HepG2 (cell line): ENCODE data around the gene OR10P1. TPM values are rescaled to one million over a fixed set of nuclear protein-coding genes. Genes with fewer than 3 reads are reported as not detected.

Experiments
- ATF7-NPFF ChIP-seq: sonication (generic); formaldehyde crosslinking; IDR thresholded peaks from 2 replicates; pipeline ENCODE4 v1.8.1; 2023; ENCODE audit warnings: mild to moderate bottlenecking, low read depth, missing genetic modification reagents, moderate library complexity
- PAF1 ChIP-seq: IDR thresholded peaks from 2 replicates; pipeline ENCODE4 v1.6.1; 2016; ENCODE audit warnings: missing genetic modification reagents, missing compliant biosample characterization
- SMARCE1 ChIP-seq: fragments of 450-650 bp; IDR thresholded peaks from 2 replicates; pipeline ENCODE4 v1.6.1; 2017; ENCODE audit warnings: borderline replicate concordance
- TSC22D2 ChIP-seq: sonication (generic); formaldehyde crosslinking; IDR thresholded peaks from 2 replicates; pipeline ENCODE4 v1.5.1; 2020; ENCODE audit warnings: missing genetic modification reagents, mild to moderate bottlenecking, borderline replicate concordance
- ZNF382 ChIP-seq: sonication (generic); formaldehyde crosslinking; IDR thresholded peaks from 2 replicates; pipeline ENCODE4 v1.5.0; 2020; ENCODE audit warnings: missing genetic modification reagents, mild to moderate bottlenecking, borderline replicate concordance
- ZNF562 ChIP-seq: sonication (generic); formaldehyde crosslinking; IDR thresholded peaks from 2 replicates; pipeline ENCODE4 v1.8.0; 2022; ENCODE audit warnings: missing genetic modification reagents, borderline replicate concordance
- ZNF598 ChIP-seq: sonication (generic); formaldehyde crosslinking; IDR thresholded peaks from 2 replicates; pipeline ENCODE4 v1.5.1; 2020; ENCODE audit warnings: mild to moderate bottlenecking, missing genetic modification reagents, borderline replicate concordance
- ZNF773 ChIP-seq: sonication (generic); formaldehyde crosslinking; IDR thresholded peaks from 2 replicates; pipeline ENCODE4 v1.4.0; 2020; ENCODE audit warnings: missing genetic modification reagents, borderline replicate concordance
- polyA plus RNA-seq, 8 experiments: library from polyadenylated mRNA; depleted of rRNA in 3 of 8; stranded (reverse) in 7 of 8; unstranded in 1 of 8; fragments of >200 nt; fragmentation: Illumina TruSeq in 4 of 8; extraction: Trizol in 4 of 8; gene quantifications; 2 replicates each; pipeline versions ENCODE4 v1.2.1 to v1.2.3, GENCODE V29; 2011 to 2016; ENCODE audit warnings: low read depth in 4 of 8, missing spikeins in 1 of 8, mixed read lengths in 1 of 8; ENCODE audit not compliant: insufficient read depth in 1 of 8
- total RNA-seq, 5 experiments: library from RNA; depleted of rRNA; stranded (reverse); fragments of >200 nt; fragmentation: Illumina TruSeq; extraction: Trizol; gene quantifications; 2 replicates each; pipeline ENCODE4 v1.2.3, GENCODE V29; 2016; ENCODE audit warnings: low read depth in 1 of 5
- TF ChIP-seq, protein P1 (sequence below): sonication (generic); formaldehyde crosslinking; IDR thresholded peaks from 2 replicates; pipeline ENCODE4 v1.4.0; 2020; ENCODE audit warnings: missing genetic modification reagents
- TF ChIP-seq, protein P2 (sequence below): sonication (generic); formaldehyde crosslinking; IDR thresholded peaks from 2 replicates; pipeline ENCODE4 v1.5.0; 2020; ENCODE audit warnings: missing genetic modification reagents
- TF ChIP-seq, protein P3 (sequence below): sonication (generic); formaldehyde crosslinking; conservative IDR thresholded peaks from 2 replicates; pipeline ENCODE4 v1.5.0; 2020; ENCODE audit warnings: missing genetic modification reagents
- TF ChIP-seq, protein P4 (sequence below): IDR thresholded peaks from 2 replicates; pipeline ENCODE4 v1.6.1; 2012; ENCODE audit warnings: low read depth, low read length, improper control_type of control experiment
- TF ChIP-seq, protein P5 (sequence below): IDR thresholded peaks from 2 replicates; pipeline ENCODE4 v1.6.1; 2016; ENCODE audit warnings: low read depth, borderline replicate concordance

The OR10P1 gene
- total and polyA plus RNA-seq, 2 of the 13 experiments (the other 11 are each of a cell fraction or from before 2014, with no cell fraction given): not detected

DNA sequence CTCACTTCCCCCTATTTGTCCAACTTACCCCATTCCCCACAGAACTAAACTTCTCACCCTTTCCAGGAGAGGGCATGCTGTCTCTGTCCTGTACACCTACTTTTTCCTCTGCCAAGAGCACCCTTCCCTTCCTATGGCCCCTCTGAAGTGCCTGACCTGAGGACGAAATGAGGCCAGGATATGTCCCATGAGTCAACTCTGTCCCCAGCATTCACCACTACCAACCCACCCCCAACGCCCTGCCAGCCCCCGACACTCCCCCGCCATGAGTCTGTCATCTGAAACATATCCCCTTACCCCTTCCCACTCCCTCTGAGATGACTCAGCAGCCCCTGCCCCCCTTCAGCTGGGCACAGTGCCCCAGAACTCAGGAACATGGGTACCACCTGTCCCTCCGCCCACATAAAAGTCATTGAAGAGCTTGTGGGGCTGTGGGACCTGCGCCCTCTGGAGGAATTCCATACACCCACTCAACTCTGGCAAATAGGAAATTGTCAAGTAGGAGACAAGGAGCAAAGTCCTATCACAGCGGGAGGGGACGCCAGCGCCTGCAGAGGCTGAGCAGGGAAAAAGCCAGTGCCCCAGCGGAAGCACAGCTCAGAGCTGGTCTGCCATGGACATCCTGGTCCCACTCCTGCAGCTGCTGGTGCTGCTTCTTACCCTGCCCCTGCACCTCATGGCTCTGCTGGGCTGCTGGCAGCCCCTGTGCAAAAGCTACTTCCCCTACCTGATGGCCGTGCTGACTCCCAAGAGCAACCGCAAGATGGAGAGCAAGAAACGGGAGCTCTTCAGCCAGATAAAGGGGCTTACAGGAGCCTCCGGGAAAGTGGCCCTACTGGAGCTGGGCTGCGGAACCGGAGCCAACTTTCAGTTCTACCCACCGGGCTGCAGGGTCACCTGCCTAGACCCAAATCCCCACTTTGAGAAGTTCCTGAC, 44.7 kb downstream of the OR10P1 start (continued):
- TF ChIP-seq, protein P1, sequence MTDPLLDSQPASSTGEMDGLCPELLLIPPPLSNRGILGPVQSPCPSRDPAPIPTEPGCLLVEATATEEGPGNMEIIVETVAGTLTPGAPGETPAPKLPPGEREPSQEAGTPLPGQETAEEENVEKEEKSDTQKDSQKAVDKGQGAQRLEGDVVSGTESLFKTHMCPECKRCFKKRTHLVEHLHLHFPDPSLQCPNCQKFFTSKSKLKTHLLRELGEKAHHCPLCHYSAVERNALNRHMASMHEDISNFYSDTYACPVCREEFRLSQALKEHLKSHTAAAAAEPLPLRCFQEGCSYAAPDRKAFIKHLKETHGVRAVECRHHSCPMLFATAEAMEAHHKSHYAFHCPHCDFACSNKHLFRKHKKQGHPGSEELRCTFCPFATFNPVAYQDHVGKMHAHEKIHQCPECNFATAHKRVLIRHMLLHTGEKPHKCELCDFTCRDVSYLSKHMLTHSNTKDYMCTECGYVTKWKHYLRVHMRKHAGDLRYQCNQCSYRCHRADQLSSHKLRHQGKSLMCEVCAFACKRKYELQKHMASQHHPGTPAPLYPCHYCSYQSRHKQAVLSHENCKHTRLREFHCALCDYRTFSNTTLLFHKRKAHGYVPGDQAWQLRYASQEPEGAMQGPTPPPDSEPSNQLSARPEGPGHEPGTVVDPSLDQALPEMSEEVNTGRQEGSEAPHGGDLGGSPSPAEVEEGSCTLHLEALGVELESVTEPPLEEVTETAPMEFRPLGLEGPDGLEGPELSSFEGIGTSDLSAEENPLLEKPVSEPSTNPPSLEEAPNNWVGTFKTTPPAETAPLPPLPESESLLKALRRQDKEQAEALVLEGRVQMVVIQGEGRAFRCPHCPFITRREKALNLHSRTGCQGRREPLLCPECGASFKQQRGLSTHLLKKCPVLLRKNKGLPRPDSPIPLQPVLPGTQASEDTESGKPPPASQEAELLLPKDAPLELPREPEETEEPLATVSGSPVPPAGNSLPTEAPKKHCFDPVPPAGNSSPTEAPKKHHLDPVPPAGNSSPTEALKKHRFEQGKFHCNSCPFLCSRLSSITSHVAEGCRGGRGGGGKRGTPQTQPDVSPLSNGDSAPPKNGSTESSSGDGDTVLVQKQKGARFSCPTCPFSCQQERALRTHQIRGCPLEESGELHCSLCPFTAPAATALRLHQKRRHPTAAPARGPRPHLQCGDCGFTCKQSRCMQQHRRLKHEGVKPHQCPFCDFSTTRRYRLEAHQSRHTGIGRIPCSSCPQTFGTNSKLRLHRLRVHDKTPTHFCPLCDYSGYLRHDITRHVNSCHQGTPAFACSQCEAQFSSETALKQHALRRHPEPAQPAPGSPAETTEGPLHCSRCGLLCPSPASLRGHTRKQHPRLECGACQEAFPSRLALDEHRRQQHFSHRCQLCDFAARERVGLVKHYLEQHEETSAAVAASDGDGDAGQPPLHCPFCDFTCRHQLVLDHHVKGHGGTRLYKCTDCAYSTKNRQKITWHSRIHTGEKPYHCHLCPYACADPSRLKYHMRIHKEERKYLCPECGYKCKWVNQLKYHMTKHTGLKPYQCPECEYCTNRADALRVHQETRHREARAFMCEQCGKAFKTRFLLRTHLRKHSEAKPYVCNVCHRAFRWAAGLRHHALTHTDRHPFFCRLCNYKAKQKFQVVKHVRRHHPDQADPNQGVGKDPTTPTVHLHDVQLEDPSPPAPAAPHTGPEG (CRISPR knock-in tag): no peak
- TF ChIP-seq, protein P2, sequence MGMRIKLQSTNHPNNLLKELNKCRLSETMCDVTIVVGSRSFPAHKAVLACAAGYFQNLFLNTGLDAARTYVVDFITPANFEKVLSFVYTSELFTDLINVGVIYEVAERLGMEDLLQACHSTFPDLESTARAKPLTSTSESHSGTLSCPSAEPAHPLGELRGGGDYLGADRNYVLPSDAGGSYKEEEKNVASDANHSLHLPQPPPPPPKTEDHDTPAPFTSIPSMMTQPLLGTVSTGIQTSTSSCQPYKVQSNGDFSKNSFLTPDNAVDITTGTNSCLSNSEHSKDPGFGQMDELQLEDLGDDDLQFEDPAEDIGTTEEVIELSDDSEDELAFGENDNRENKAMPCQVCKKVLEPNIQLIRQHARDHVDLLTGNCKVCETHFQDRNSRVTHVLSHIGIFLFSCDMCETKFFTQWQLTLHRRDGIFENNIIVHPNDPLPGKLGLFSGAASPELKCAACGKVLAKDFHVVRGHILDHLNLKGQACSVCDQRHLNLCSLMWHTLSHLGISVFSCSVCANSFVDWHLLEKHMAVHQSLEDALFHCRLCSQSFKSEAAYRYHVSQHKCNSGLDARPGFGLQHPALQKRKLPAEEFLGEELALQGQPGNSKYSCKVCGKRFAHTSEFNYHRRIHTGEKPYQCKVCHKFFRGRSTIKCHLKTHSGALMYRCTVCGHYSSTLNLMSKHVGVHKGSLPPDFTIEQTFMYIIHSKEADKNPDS (CRISPR knock-in tag): 0 out of 2 replicates have a peak, but pooled peaks have one; percentile 49
- TF ChIP-seq ZNF773 (CRISPR knock-in tag) (no peak), ZNF382 (CRISPR knock-in tag) (no peak), ZNF598 (CRISPR knock-in tag) (no peak), PAF1 (CRISPR knock-in tag) (no peak), SMARCE1 (no peak), TSC22D2 (CRISPR knock-in tag) (no peak), ATF7-NPFF (0 out of 2 replicates have a peak, but pooled peaks have one; percentile 33), ZNF562 (CRISPR knock-in tag) (no peak)
- TF ChIP-seq, protein P3, sequence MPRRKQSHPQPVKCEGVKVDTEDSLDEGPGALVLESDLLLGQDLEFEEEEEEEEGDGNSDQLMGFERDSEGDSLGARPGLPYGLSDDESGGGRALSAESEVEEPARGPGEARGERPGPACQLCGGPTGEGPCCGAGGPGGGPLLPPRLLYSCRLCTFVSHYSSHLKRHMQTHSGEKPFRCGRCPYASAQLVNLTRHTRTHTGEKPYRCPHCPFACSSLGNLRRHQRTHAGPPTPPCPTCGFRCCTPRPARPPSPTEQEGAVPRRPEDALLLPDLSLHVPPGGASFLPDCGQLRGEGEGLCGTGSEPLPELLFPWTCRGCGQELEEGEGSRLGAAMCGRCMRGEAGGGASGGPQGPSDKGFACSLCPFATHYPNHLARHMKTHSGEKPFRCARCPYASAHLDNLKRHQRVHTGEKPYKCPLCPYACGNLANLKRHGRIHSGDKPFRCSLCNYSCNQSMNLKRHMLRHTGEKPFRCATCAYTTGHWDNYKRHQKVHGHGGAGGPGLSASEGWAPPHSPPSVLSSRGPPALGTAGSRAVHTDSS (CRISPR knock-in tag): no peak
- TF ChIP-seq, protein P4, sequence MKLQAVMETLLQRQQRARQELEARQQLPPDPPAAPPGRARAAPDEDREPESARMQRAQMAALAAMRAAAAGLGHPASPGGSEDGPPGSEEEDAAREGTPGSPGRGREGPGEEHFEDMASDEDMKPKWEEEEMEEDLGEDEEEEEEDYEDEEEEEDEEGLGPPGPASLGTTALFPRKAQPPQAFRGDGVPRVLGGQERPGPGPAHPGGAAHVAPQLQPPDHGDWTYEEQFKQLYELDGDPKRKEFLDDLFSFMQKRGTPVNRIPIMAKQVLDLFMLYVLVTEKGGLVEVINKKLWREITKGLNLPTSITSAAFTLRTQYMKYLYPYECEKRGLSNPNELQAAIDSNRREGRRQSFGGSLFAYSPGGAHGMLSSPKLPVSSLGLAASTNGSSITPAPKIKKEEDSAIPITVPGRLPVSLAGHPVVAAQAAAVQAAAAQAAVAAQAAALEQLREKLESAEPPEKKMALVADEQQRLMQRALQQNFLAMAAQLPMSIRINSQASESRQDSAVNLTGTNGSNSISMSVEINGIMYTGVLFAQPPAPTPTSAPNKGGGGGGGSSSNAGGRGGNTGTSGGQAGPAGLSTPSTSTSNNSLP: 0 out of 2 replicates have a peak, but pooled peaks have one; percentile 34
- TF ChIP-seq, protein P5, sequence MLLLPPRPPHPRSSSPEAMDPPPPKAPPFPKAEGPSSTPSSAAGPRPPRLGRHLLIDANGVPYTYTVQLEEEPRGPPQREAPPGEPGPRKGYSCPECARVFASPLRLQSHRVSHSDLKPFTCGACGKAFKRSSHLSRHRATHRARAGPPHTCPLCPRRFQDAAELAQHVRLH: no peak
